NCI-H1417 (cell line): ENCODE results near the gene TRIM54.
"Not testable (repeated sequence)": the region's sequence is repeated elsewhere in the genome, so short reads cannot be mapped to it uniquely, and the experiment has no call there.

ENCODE experiments used
- DNase-seq, 3 experiments: peaks; one replicate each; lab custom pipeline; 2025; lab: John Stamatoyannopoulos, UW

The TRIM54 gene

DNA sequence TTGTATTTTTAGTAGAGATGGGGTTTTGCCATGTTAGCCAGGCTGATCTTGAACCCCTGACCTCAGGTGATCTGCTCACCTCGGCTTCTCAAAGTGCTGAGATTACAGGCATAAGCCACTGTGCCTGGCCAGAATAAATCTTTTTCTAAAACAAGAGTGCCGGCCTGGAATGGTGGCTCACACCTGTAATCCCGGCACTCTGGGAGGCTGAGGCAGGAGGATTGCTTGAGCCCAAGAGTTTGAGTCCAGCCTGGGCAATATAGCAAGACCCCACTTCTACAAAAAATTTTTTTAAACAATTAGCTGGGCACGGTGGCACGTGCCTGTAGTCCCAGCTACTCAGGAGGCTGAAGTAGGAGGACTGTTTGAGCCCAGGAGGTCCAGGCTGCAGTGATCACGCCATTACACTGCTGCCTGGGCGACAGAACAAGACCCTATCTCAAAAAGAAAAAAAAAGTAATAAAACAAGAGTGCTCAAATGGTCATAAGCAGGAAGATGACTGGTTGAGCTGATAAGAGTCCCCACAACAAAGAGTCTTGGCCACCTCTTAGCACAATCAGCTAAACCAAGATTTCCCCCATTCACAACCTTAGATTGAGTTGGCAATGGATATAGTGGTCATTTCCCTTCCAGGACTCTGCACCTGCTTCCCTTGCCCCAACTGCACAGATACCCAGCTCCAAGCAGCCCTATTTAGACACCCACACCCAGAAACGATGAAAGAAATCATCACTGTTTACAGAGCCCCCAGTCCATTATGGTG lies 31.8 kb downstream of the TRIM54 start:
- DNase-seq: no peak

DNA sequence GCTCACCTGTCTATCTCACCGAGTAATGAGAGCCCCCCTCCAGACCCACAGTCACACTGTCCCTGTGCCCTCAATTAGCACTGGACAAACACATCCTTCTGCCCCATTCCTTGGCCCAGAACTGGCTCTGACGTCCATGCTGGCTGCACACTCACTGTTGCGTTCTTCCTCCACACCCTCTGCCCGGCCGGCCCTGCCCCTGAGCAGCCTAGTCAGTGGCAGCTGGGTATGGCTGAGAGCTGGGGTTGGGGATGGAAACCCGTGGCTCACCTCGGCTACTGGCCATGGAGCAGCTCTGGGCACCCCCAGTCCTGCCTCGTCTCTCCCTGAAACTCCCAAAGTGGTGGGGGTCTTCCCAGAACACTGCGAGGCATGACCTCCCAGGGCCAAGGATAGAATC lies 32.5 kb downstream of the TRIM54 start:
- DNase-seq: no peak

GRCh38 chr2:27315122-27315521 lies 32.9 kb downstream of the TRIM54 start:
- DNase-seq: no peak

DNA sequence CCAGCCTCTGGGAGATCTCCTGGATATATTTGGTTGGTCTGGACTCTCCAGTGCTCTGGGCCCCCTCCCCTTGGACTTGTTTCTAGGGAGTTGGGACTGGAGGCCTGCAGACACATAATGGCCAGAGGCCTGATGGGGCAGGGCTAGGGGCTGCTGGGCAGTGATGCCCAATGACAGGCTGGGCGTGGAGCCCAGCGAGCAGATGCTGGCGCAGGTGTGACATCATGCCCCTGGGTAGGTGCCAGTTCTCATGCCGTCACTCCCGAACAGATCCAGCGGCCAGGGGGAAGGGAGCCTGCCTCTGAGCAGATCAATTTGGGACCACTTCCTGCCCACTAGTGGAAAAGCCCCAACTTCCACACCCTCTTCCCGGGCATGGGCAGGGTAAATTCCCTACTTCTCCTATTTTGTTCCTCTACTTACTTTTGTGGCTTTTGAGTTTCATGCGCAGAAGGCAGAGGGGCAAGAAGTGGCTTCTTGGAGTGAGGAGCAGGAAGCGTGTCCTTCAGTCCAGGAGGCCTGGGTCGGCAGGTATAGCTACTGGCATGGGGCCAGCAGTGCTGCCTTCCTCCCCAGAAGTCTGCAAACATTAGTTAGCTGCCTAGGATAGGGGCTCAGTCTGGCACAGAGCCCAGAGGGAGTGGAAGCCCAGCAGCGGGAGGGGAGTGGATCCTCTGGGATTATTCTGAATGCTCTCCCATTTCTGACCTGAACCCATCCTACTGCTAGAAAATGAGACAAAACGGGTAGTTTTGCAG lies 34.6 kb downstream of the TRIM54 start:
- peak in 1 of 3 experiments; percentile 55 for DNase-seq

DNA sequence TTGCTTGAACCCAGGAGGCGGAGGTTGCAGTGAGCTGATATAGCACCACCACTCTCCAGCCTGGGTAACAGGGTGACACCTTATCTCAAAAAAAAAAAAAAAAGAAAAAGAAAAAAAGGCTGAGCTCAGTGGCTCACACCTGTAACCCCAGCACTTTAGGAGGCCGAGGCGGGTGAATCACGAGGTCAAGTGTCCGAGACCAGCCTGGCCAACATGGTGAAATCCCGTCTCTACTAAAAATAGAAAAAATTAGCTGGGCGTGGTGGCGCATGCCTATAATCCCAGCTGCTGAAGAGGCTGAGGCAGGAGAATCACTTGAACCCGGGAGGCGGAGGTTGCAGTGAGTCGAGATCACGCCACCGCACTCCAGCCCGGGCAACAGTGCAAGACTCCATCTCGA lies 37.6 kb downstream of the TRIM54 start:
- DNase-seq: not testable (repeated sequence)

GRCh38 chr2:27320958-27321543 lies 38.8 kb downstream of the TRIM54 start:
- DNase-seq: no peak

DNA sequence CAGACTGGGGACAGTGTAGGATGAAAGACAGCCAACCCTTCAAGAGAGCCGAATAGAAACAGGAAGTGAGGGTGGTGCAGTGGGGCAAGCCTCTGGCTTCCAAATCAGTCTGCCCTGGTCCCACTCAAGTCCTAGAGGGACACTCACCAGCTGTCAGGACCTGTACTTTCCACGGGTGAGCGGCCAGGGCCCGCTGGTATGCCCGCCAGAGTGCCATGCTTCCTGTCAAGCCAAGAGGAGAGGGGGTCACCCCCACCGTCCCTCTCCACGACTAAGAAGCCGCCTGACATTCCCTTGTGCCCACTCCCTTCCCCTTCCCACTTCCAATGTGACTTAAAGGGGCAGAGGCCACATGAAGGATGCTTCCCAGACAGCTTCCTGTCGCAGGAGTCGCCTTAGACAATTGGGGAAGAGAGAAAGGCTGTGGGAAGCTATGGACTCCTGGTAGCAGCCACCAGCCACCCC lies 40.1 kb downstream of the TRIM54 start:
- no peak for DNase-seq

- peak; percentile 92 to 94 (median 94) for DNase-seq
Measured at GRCh38 chr2:27322766-27323595, 40.8 kb downstream of the TRIM54 start, which contains the start of gene MPV17. MPV17 (minus strand) TSS chr2:27323097; CDS start chr2:27322517, 580 bp downstream.

GRCh38 chr2:27323596-27324285 lies 41.5 kb downstream of the TRIM54 start:
- DNase-seq: peak in 1 of 3 experiments; percentile 47

- no peak for DNase-seq
Measured at GRCh38 chr2:27324720-27325119, 42.5 kb downstream of the TRIM54 start.

GRCh38 chr2:27335311-27335710 lies 53.1 kb downstream of the TRIM54 start:
- no peak for DNase-seq

DNA sequence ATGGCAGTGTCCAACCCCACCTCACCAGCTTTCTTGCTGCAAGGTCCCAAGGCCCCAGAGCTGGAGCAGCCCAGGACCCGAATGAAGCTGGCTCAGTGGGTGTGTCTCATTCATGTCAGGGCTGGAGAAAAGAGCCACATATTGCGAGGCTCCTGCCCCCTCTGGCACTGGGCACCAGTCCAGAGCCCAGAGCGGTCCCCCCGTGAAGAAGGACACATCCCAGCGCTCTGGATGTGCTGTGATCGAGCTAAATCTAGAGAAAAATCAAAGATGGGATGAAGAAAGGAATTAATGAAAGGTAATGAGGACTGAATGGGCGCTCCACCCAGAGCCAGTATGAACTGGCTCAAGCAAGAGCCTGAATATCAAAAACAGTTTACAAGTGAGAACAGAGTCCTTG lies 53.9 kb downstream of the TRIM54 start:
- no peak for DNase-seq

- no peak for DNase-seq
Measured at GRCh38 chr2:27347641-27348040, 65.4 kb downstream of the TRIM54 start.

- no peak for DNase-seq
Measured at GRCh38 chr2:27350106-27350693, 68.0 kb downstream of the TRIM54 start.

DNA sequence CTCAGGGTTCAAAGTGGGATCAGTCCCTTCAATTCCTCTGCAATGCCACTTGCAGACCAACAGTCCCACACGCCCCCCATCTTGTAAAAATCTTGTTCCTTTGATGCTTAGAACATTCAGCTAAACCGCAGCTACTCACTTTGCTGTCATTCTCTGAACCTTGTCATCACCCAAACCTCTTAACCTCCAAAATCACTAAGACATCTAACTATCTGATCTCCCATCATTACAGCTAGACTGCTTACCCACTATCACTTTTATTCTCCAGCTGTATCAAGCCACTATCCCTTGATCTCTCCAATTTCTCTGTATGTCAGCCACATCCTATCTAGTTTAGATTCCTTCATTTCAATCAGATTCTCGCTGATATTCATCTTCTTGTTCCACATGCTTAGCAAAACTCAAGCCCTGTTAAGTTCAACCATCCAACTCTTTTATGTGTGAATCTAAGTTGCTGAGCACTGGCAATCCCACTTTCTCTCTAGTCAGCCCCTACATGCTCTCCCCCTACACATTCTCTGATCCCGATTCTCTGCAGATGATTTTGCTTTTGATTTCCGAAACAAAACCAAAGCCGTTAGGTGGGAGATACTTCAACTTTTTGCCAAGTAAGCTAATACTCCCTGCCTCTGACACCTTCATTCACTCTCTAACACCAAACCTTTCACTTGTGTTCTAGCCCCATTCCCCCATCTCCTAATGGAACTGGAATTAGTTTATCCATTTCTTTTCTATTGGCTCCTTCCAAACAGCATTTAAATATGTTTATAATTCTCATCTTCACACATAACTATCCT lies 69.8 kb downstream of the TRIM54 start:
- no peak for DNase-seq

- not testable (repeated sequence) for DNase-seq
Measured at GRCh38 chr2:27353386-27353761, 71.1 kb downstream of the TRIM54 start.

DNA sequence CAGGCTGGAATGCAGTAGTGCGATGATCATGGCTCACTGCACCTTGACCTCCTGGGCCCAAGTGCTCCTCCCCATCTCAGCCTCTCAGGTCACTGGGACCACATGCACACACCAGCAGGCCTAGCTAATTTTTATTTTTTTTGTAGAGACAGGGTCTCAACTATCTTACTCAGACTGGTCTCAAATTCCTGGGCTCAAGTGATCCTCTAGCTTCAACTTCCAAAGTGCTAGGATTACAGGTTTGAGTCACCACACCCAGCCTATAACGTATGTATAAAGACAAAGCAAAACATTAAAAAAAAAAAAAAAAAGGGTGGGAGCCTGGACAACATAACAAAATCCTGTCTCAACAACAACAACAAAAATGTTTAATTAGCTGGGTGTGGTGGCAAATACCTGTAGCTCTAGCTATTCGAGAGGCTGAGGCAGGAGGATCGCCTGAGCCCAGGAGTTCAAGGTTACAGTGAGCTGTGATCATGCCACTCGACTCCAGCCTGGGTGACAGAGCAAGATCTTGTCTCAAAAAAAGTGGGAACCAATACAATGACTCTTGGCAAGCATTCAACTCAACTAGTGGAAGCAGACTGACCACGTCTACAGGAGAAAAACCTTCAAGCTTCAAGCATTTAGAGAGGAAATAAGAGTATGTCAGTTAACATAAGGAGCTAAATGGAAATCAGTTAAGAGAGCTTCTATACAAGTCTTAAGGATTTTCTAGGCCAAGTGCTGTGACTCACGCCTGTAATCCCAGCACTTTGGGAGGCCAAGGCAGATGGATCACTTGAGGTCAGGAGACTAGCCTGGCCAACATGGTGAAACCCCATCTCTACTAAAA lies 71.8 kb downstream of the TRIM54 start:
- no peak for DNase-seq

DNA sequence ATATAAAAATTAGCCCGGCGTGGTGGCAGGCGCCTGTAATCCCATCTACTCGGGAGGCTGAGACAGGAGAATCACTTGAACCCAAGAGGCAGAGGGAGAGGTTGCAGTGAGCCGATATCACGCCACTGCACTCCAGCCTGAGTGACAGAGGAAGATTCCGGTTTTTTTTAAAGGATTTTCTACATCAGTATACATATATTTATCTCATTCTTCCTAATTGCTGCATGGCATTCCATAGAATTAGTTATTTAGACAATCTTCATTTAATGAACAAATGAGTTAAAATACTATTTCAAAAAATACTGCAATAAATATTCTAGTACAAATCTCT lies 72.3 kb downstream of the TRIM54 start:
- DNase-seq: no peak

GRCh38 chr2:27356056-27356381 lies 73.8 kb downstream of the TRIM54 start:
- DNase-seq: peak in 1 of 3 experiments; percentile 84
